Measurements from ENCODE around the gene KBTBD3. TPM values are rescaled to one million over a fixed set of nuclear protein-coding genes. Genes with fewer than 3 reads are reported as not detected.

KBTBD3 gene
- total and polyA plus RNA-seq, 4 donors = 4.5 to 16.2 (median 9.8) TPM

DNA sequence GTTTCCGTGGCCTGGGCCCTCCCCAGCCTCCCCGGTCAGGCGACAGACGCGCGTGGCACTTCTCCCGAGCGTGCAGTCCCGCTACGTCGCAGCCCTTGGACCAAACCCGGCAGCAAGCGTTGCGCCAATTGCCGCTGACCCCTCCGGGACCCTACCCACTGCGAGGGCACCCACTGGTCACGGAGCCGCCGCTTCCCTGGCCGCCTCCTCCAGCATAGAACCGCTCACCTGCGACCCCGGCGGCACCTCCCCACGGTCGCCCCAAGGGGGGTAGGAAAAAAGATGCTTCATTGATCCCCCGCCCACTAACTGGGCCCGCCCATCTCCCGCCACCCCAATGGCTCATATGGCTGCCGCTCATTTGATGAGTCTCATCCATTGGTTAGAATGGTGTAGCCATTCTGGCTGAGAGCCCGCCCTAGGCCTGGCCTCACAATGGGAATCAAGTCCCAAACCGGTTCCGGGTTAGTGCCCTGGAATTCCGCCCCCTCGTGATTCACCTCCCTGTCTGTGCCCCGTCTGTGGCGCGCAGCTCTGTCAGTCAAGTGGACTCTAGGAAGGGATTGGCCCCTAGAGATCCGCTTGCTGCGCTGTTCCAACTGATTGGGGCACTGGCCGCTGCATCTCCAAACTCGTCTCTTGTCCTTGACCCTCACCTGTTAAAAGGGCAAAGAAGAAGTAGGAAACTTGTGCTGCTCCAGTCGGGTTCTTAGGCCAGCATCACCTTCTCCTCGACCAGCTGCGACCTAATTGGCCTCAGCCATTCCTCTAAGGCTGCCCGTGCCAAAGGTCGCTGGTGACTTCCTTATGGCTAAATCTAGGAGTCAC lies 55.0 kb downstream of the KBTBD3 start, which contains the start of gene MSANTD4:
Gene MSANTD4 (minus strand): TSS at position 274 of the 828 bp plus-strand sequence. CDS start 11,323 bp downstream, outside the sequence.
- ATAC-seq (ENCODE audit: low FRiP score) = peak; percentile 99
- DNase-seq = peak; percentile 99 to 100
- Histone ChIP-seq H3K27ac (ENCODE audit: low read depth in 1 of 2, low read length in 2 of 2) (peak within 1 kb of the TSS in 1 of 2 donors; percentile 53), H3K4me3 (ENCODE audit: low read length in 2 of 2) (peak within 1 kb of the TSS; percentile 69 to 83), H3K36me3 (ENCODE audit: control insufficient read depth in 1 of 2, insufficient read depth in 2 of 2, low read length in 1 of 2) (no peaks in the 10 kb centered on the region), H3K4me1 (ENCODE audit: control insufficient read depth in 1 of 2, insufficient read depth in 2 of 2, low read length in 2 of 2) (peaks cover 0 to 3% of the 10 kb centered on the region in 2 donors), H3K27me3 (ENCODE audit: control insufficient read depth in 1 of 2, insufficient read depth in 2 of 2, low read length in 1 of 2) (no peaks in the 10 kb centered on the region), H3K9me3 (ENCODE audit: control insufficient read depth, low read length) (no peaks in the 10 kb centered on the region)
- 1 to 2% methylated on average over 48 of the region's 48 CpGs for WGBS, 2 donors
- intact Hi-C loops (cut with DNase I) = loop anchor here (1.0 to 5.0 kb wide), 2 partner anchors 55 kb away; partner anchors contain the start of genes AASDHPPT (in 2 of the 2) and KBTBD3 (in 2 of the 2)

DNA sequence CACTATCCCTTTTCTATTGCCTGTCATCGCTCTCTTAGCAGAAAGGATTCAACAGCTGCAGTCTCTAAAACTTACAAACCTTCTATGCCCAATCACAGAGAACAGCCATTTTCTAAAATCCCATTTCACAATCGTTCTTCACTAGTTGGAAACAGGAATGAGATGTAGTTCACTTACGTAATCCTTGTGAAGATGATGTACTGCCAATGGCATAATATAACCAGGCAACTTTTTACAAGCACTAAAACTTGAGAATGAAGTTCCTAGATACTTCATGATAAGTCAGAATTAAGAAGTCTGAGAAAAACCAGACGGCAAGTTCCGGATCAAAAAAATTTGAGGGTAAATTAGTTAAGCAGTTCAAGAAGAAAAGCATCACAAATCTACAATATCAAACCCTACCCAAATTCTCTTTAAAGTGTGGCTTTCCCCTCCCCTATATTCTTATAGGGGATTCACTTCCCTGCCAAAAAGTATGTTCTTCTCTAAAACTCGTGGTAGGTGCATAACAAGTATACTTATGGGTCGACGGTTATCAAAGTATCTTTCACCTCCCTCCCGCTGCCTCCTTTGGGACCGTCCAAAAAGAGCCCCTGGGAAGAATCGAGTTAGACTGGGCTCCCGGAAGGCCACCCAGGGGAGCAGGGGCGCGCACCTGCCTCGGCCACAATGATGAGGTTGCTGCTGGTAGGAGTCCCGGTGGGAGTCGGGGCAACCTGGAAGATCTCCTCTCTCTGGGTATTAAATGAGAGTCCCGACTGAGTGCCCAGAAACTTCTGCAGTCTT lies 55.8 kb downstream of the KBTBD3 start:
- intact Hi-C loops (cut with DNase I) = loop anchor here in 1 of 2 donors (5.0 kb wide), 1 partner anchor 56 kb away; the partner anchor contains the start of genes AASDHPPT and KBTBD3
- no peaks in the 10 kb centered on the region for H3K27me3 ChIP-seq (ENCODE audit: control insufficient read depth in 1 of 2, insufficient read depth in 2 of 2, low read length in 1 of 2)
- no peaks in the 10 kb centered on the region for H3K36me3 ChIP-seq (ENCODE audit: control insufficient read depth in 1 of 2, insufficient read depth in 2 of 2, low read length in 1 of 2)
- H3K9me3 ChIP-seq (ENCODE audit: control insufficient read depth, low read length) = no peaks in the 10 kb centered on the region
- WGBS, 2 donors = 13 to 14% methylated on average over 18 of the region's 18 CpGs
- ATAC-seq (ENCODE audit: low FRiP score) (peak; percentile 4), DNase-seq (no peak)
- no peak overlapping the region for H3K27ac ChIP-seq (ENCODE audit: low read depth in 1 of 2, low read length in 2 of 2)
- peaks cover 0 to 3% of the 10 kb centered on the region in 2 donors for H3K4me1 ChIP-seq (ENCODE audit: control insufficient read depth in 1 of 2, insufficient read depth in 2 of 2, low read length in 2 of 2)
- H3K4me3 ChIP-seq (ENCODE audit: low read length in 2 of 2) = peak overlapping the region; percentile 59 to 69

DNA sequence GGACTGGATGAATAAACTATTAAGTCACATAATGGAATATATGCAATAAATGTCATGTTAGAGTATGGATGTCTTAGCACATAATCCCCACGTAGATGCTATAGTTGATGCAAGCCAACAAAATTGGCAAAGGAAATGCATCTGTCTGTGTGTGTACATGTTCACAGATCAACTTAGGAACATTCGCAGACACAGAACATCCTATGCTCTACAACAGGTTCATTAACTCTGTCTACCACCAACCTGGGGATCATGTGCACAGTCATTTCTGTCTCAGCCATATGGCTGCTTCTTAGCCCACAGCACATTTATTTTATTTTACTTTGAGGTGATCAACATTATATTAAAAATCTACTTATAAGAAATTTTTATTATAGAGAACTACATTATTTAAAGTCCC lies 60.1 kb downstream of the KBTBD3 start:
- H3K9me3 ChIP-seq (ENCODE audit: control insufficient read depth, low read length) = no peaks in the 10 kb centered on the region
- ATAC-seq (ENCODE audit: low FRiP score) (no peak), DNase-seq (no peak)
- H3K36me3 ChIP-seq (ENCODE audit: control insufficient read depth in 1 of 2, insufficient read depth in 2 of 2, low read length in 1 of 2) = no peaks in the 10 kb centered on the region
- H3K4me1 ChIP-seq (ENCODE audit: control insufficient read depth in 1 of 2, insufficient read depth in 2 of 2, low read length in 2 of 2) = peaks cover 2 to 7% of the 10 kb centered on the region in 2 donors
- intact Hi-C loops (cut with DNase I) = no loop called here
- 89 to 92% methylated on average over 2 of the region's 2 CpGs for WGBS, 2 donors
- no peaks in the 10 kb centered on the region for H3K27me3 ChIP-seq (ENCODE audit: control insufficient read depth in 1 of 2, insufficient read depth in 2 of 2, low read length in 1 of 2)
- no peak overlapping the region for H3K27ac ChIP-seq (ENCODE audit: low read depth in 1 of 2, low read length in 2 of 2)
- H3K4me3 ChIP-seq (ENCODE audit: low read length in 2 of 2) = no peak overlapping the region

DNA sequence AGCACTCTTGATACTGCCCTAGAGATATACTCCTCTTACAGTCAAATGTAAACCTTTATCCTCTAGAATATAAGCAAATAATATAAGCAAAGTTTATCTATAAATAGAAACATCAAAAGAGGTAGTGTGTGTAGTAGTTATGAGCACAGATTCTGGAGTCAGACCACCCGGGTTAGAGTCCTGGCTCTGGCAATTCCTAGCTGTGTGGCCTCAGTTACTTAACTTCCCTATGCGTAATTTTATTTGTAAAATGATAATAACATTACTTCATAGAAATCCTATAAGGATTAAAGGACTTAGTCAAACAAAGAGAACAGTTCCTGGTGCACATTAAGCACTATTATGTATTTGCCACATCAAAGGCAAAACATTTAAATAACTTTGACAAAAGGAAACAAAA lies 62.1 kb downstream of the KBTBD3 start:
- no peak for ATAC-seq (ENCODE audit: low FRiP score)
- intact Hi-C loops (cut with DNase I) = no loop called here
- Histone ChIP-seq H3K27me3 (ENCODE audit: control insufficient read depth in 1 of 2, insufficient read depth in 2 of 2, low read length in 1 of 2) (no peaks in the 10 kb centered on the region), H3K9me3 (ENCODE audit: control insufficient read depth, low read length) (no peaks in the 10 kb centered on the region), H3K4me1 (ENCODE audit: control insufficient read depth in 1 of 2, insufficient read depth in 2 of 2, low read length in 2 of 2) (peaks cover 2 to 11% of the 10 kb centered on the region in 2 donors), H3K36me3 (ENCODE audit: control insufficient read depth in 1 of 2, insufficient read depth in 2 of 2, low read length in 1 of 2) (peaks cover 3% of the 10 kb centered on the region in 2 donors), H3K4me3 (ENCODE audit: low read length in 2 of 2) (no peak overlapping the region), H3K27ac (ENCODE audit: low read depth in 1 of 2, low read length in 2 of 2) (no peak overlapping the region)
- no peak for DNase-seq
- WGBS, 2 donors = 76 to 85% methylated on average over 2 of the region's 2 CpGs

DNA sequence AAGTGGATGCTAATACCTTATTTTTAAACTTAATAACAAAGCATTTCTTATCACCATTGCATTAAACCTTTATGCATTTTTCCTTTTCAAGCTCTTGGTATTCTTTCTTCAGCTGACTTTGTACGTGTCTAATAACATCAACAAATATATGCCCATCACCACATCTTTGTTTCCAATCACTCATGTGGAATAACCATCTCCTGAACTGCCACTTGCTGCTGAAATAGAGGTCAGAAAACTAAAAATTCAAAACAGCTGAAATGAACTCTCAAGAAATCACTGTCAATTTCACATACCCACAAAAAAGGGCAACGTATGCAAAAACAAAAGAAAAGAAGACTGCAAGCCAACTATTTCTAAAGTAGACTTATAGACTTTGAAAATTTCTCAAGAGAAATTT lies 62.5 kb downstream of the KBTBD3 start:
- Histone ChIP-seq H3K27me3 (ENCODE audit: control insufficient read depth in 1 of 2, insufficient read depth in 2 of 2, low read length in 1 of 2) (no peaks in the 10 kb centered on the region), H3K36me3 (ENCODE audit: control insufficient read depth in 1 of 2, insufficient read depth in 2 of 2, low read length in 1 of 2) (peaks cover 3 to 4% of the 10 kb centered on the region in 2 donors), H3K9me3 (ENCODE audit: control insufficient read depth, low read length) (no peaks in the 10 kb centered on the region), H3K4me1 (ENCODE audit: control insufficient read depth in 1 of 2, insufficient read depth in 2 of 2, low read length in 2 of 2) (peaks cover 2 to 11% of the 10 kb centered on the region in 2 donors), H3K4me3 (ENCODE audit: low read length in 2 of 2) (no peak overlapping the region), H3K27ac (ENCODE audit: low read depth in 1 of 2, low read length in 2 of 2) (no peak overlapping the region)
- DNase-seq (no peak), ATAC-seq (ENCODE audit: low FRiP score) (no peak)
- 75 to 76% methylated on average over 2 of the region's 2 CpGs for WGBS, 2 donors
- intact Hi-C loops (cut with DNase I) = no loop called here

DNA sequence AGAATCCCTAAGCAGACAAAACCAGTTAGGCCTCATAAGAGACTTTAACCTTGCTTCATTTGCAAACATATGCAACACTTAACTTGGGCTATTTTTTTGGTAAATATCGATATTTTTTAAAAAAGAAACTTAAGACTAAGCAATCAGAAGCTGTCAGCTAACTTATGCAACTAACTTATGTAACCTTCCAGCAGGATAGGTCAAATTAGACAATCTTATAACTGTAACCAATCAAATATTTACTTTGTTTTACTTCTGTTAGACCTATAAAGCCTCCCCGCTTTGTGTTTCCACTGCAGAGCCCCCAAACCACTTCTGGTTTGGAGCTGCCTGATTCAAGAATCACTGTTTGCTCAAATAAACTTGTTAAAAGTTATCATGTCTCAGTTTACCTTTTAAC lies 63.1 kb downstream of the KBTBD3 start:
- DNase-seq = no peak

DNA sequence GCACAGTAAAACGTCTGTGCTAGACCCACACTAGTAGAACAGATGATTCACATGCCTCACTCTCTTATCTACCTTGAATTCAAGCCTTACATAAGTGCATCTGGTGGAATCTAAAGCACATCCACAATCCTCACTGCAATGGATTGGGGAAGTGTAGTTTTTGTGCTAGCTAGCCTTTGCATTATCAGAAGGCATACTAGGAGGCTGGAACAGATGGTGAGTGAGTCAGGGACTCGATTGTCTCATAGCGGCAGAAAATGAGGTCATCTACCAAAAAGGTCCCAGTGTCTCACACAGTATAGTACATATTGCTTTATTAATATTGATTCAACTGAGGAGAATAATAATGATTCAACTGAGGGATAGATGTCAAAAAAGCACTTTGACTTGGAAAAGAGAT lies 64.4 kb downstream of the KBTBD3 start:
- 25 to 28% methylated on average over 3 of the region's 3 CpGs for WGBS, 2 donors
- peaks cover 3 to 7% of the 10 kb centered on the region in 2 donors for H3K36me3 ChIP-seq (ENCODE audit: control insufficient read depth in 1 of 2, insufficient read depth in 2 of 2, low read length in 1 of 2)
- no peak overlapping the region for H3K27ac ChIP-seq (ENCODE audit: low read depth in 1 of 2, low read length in 2 of 2)
- no peak for DNase-seq
- H3K27me3 ChIP-seq (ENCODE audit: control insufficient read depth in 1 of 2, insufficient read depth in 2 of 2, low read length in 1 of 2) = no peaks in the 10 kb centered on the region
- no peaks in the 10 kb centered on the region for H3K9me3 ChIP-seq (ENCODE audit: control insufficient read depth, low read length)
- intact Hi-C loops (cut with DNase I) = no loop called here
- H3K4me3 ChIP-seq (ENCODE audit: low read length in 2 of 2) = no peak overlapping the region
- ATAC-seq (ENCODE audit: low FRiP score) = no peak
- H3K4me1 ChIP-seq (ENCODE audit: control insufficient read depth in 1 of 2, insufficient read depth in 2 of 2, low read length in 2 of 2) = peaks cover 2 to 8% of the 10 kb centered on the region in 2 donors

More for the DNA sequence above, 63.1 kb downstream of the KBTBD3 start:
- 98 to 100% methylated on average over 2 of the region's 2 CpGs for WGBS, 2 donors
- Histone ChIP-seq H3K36me3 (ENCODE audit: control insufficient read depth in 1 of 2, insufficient read depth in 2 of 2, low read length in 1 of 2) (peaks cover 3 to 7% of the 10 kb centered on the region in 2 donors), H3K27ac (ENCODE audit: low read depth in 1 of 2, low read length in 2 of 2) (no peak overlapping the region), H3K4me1 (ENCODE audit: control insufficient read depth in 1 of 2, insufficient read depth in 2 of 2, low read length in 2 of 2) (peaks cover 2 to 8% of the 10 kb centered on the region in 2 donors), H3K4me3 (ENCODE audit: low read length in 2 of 2) (no peak overlapping the region), H3K27me3 (ENCODE audit: control insufficient read depth in 1 of 2, insufficient read depth in 2 of 2, low read length in 1 of 2) (no peaks in the 10 kb centered on the region), H3K9me3 (ENCODE audit: control insufficient read depth, low read length) (no peaks in the 10 kb centered on the region)
- intact Hi-C loops (cut with DNase I) = no loop called here
- no peak for ATAC-seq (ENCODE audit: low FRiP score)

DNA sequence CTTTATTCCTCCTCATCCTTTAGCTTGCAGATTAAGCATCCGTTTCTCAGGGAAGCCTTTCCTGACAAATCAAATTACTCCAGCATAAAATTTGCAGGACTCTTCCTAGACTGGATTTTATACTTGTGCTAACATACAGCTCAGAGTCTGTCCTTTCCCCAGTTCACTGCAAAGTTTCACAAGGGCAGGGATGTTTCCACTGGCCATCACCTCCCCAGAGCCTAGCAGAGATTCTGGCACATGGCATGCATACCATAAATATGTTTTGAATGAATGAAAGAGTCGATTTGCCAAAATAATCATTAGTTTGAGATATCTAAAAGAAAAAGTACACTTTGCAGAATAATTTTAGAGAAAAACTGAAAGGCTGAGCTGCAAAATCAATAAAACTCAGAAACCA lies 65.7 kb downstream of the KBTBD3 start:
- Histone ChIP-seq H3K36me3 (ENCODE audit: control insufficient read depth in 1 of 2, insufficient read depth in 2 of 2, low read length in 1 of 2) (peaks cover 3 to 7% of the 10 kb centered on the region in 2 donors), H3K4me1 (ENCODE audit: control insufficient read depth in 1 of 2, insufficient read depth in 2 of 2, low read length in 2 of 2) (peaks cover 2 to 8% of the 10 kb centered on the region in 2 donors), H3K4me3 (ENCODE audit: low read length in 2 of 2) (no peak overlapping the region), H3K27me3 (ENCODE audit: control insufficient read depth in 1 of 2, insufficient read depth in 2 of 2, low read length in 1 of 2) (no peaks in the 10 kb centered on the region), H3K9me3 (ENCODE audit: control insufficient read depth, low read length) (no peaks in the 10 kb centered on the region), H3K27ac (ENCODE audit: low read depth in 1 of 2, low read length in 2 of 2) (no peak overlapping the region)
- no peak for ATAC-seq (ENCODE audit: low FRiP score)
- intact Hi-C loops (cut with DNase I) = no loop called here
- no peak for DNase-seq
- 12 to 14% methylated on average over 2 of the region's 2 CpGs for WGBS, 2 donors

Data from aorta (tissue), 5 donors.